Naive thymus-derived CD8-positive, alpha-beta T cell (primary cell): ENCODE measurements around the gene GCH1. TPM values are rescaled to one million over a fixed set of nuclear protein-coding genes. Genes with fewer than 3 reads are reported as not detected.
"Not testable (repeated sequence)": the region's sequence is repeated elsewhere in the genome, so short reads cannot be mapped to it uniquely, and the experiment has no call there.

Experiments used
- ATAC-seq, 2 donors: fragments of 150-1000 bp; cut with Tn5 transposase in 1 of 2; sonication (Bioruptor Pico), chemical (Tn5 transposase) in 1 of 2; 1 replicate in 1 of 2; 2 replicates in 1 of 2; pipeline ENCODE4 v1.10.0; 2021; ENCODE audit warnings: mild to moderate bottlenecking in 2 of 2, moderate library complexity in 2 of 2
- POLR2A ChIA-PET: fragments of 350-600 bp; sonication (Branson Sonifier 250); formaldehyde crosslinking; loops from one replicate; lab custom pipeline; 2021; ENCODE audit warnings: antibody characterized with exemption; lab: Charles Lee
- DNase-seq, 10 donors: peaks; one replicate each; pipeline versions ENCODE4 v3.0.0 to v3.0.0-alpha.2; 2020 to 2022
- H3K27ac Mint-ChIP-seq, 10 donors: one replicate each; pipeline ENCODE4 v1.8.0; 2020 to 2022; ENCODE audit warnings: mild to moderate bottlenecking in 10 of 10, mixed read lengths in 10 of 10, moderate library complexity in 4 of 10, inconsistent platforms in 1 of 10
- H3K27me3 Mint-ChIP-seq, 5 donors: one replicate each; pipeline ENCODE4 v1.8.0; 2021 to 2022; ENCODE audit warnings: mixed read lengths in 5 of 5
- H3K36me3 Mint-ChIP-seq, 3 donors: one replicate each; pipeline ENCODE4 v1.8.0; 2020 to 2022; ENCODE audit warnings: mixed read lengths in 3 of 3, mild to moderate bottlenecking in 2 of 3, inconsistent platforms in 1 of 3
- H3K4me1 Mint-ChIP-seq, 4 donors: one replicate each; pipeline ENCODE4 v1.8.0; 2021 to 2022; ENCODE audit warnings: mixed read lengths in 4 of 4
- H3K4me3 Mint-ChIP-seq, 10 donors: one replicate each; pipeline ENCODE4 v1.8.0; 2020 to 2022; ENCODE audit warnings: mild to moderate bottlenecking in 10 of 10, mixed read lengths in 10 of 10, moderate library complexity in 6 of 10, inconsistent platforms in 1 of 10
- H3K9me3 Mint-ChIP-seq, 9 donors: one replicate each; pipeline ENCODE4 v1.8.0; 2020 to 2022; ENCODE audit warnings: mixed read lengths in 9 of 9, mild to moderate bottlenecking in 3 of 9, inconsistent platforms in 1 of 9, moderate library complexity in 1 of 9
- polyA plus RNA-seq, 3 donors: library from polyadenylated mRNA; unstranded; fragments of 300-500 nt; fragmentation: Illumina TruSeq; gene quantifications; one replicate each; pipeline ENCODE4 v1.2.3, GENCODE V29; 2021
- total RNA-seq, 8 experiments: library from RNA in 2 of 8; stranded (reverse) in 2 of 8; gene quantifications; one replicate each; pipeline ENCODE4 v1.2.3 and lab custom pipeline; 2021 to 2026

Gene GCH1
- total and polyA plus RNA-seq, 5 experiments from 2014 or later: 22.3 to 29.4 (median 24.3) TPM

DNA sequence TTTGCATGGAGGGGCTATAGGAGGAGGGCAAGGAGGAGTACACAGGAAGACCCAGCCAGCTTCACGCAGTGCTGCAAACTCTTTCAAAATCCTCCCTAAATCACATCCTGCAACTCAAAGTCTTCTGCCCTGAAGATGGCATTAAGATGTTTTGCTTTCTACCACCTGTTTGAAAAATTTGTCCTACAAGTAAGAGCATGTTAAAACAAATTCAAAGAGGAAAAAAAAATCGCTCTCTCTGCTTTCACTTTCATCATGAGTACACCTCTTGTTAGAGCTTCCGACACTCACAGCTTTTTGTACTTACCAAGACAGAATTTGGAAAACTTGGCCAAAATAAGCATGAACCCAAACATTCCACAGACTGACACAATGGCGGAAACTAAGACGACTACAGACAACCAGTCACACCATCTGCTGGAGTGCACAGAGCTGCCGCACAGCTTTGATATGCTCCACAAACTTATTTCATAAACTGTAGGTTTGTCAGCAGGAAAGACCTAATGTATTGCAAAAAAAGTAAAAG is 21.3 kb downstream of the GCH1 start:
- H3K9me3 Mint-ChIP-seq: no peaks in the 10 kb centered on the region
- peak overlapping the region; percentile 90 to 99 (median 96) for H3K27ac Mint-ChIP-seq
- peak in 5 of 10 donors; percentile 16 to 70 (median 49) for DNase-seq
- peak overlapping the region; percentile 82 to 96 (median 92) for H3K4me3 Mint-ChIP-seq
- ATAC-seq: peak; percentile 79 to 85
- H3K27me3 Mint-ChIP-seq: no peaks in the 10 kb centered on the region
- H3K4me1 Mint-ChIP-seq: peaks cover 7 to 54% (median 49%) of the 10 kb centered on the region in 4 donors
- POLR2A ChIA-PET: interaction anchor here (0.8 to 2.2 kb wide), 6 partner anchors 12 to 372 kb away, joined by 3 to 18 read pairs (median 6); partner anchors contain the start of genes CGRRF1 and GCH1
- peaks cover 0 to 2% (median 0%) of the 10 kb centered on the region in 3 donors for H3K36me3 Mint-ChIP-seq

DNA sequence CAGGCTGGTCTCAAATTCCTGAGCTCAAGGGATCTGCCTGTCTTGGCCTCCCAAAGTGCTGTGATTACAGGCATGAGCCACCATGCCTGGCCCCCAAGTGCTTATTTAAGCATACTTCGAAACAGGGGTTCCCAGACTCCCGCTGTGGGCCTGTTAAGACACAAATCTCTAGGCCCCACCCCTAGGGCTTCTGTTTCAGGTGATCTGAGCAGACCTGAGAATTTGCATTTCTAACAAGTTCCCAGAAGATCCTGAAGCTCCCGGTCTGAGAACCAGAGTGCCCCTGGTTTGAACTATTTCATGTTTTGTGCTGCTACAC is 25.0 kb downstream of the GCH1 start:
- ATAC-seq: no peak

DNA sequence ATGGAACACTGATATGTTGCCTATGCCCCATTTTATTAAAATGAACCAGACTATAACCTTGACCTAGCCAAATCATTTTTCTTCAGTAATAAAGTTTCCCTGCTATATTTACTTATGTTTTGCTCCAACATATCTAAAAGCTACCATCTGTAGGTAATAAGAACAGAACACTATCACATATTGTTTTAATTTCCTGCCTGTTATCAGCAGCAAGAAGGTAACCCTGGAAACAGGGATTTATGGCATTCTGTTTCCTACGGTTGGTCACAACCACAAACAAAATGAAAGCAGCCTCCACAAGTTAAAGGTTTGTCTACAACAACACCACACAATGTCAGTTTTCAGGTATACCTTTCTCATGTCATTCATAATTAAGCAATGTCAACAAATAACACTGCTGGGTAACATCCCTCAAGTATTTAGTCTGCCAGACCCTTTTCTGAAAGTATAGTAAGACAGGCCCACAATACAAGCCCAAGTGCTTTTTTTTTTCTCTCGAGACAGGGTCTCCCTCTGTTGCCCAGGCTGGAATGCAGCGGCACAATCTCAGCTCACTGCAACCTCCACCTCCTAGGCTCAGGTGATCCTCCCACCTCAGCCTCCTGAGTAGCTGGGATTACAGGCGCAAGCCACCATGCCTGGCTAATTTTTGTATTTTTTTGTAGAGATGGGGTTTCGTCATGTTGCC is 25.5 kb downstream of the GCH1 start:
- peaks cover 0 to 2% (median 0%) of the 10 kb centered on the region in 3 donors for H3K36me3 Mint-ChIP-seq
- no peak overlapping the region for H3K4me3 Mint-ChIP-seq
- DNase-seq (no peak), ATAC-seq (no peak)
- H3K4me1 Mint-ChIP-seq: peaks cover 11 to 56% (median 43%) of the 10 kb centered on the region in 4 donors
- peak overlapping the region in 7 of 10 donors; percentile 2 to 75 (median 38) for H3K27ac Mint-ChIP-seq
- POLR2A ChIA-PET: interaction anchor here (0.6 to 1.6 kb wide), 3 partner anchors 26 to 150 kb away, joined by 3 to 4 read pairs (median 3); partner anchors contain the start of gene GCH1
- no peaks in the 10 kb centered on the region for H3K27me3 Mint-ChIP-seq
- H3K9me3 Mint-ChIP-seq: no peaks in the 10 kb centered on the region

More for the DNA sequence above, 25.0 kb downstream of the GCH1 start:
- H3K27me3 Mint-ChIP-seq: no peaks in the 10 kb centered on the region
- H3K4me3 Mint-ChIP-seq: no peak overlapping the region
- peaks cover 0 to 2% (median 0%) of the 10 kb centered on the region in 3 donors for H3K36me3 Mint-ChIP-seq
- H3K9me3 Mint-ChIP-seq: no peaks in the 10 kb centered on the region
- DNase-seq: no peak
- POLR2A ChIA-PET: interaction anchor here (0.6 to 1.6 kb wide), 2 partner anchors 25 to 84 kb away, joined by 3 to 4 read pairs; partner anchors contain the start of gene GCH1
- H3K27ac Mint-ChIP-seq: peak overlapping the region in 4 of 10 donors; percentile 51 to 81 (median 66)
- peaks cover 11 to 59% (median 46%) of the 10 kb centered on the region in 4 donors for H3K4me1 Mint-ChIP-seq

DNA sequence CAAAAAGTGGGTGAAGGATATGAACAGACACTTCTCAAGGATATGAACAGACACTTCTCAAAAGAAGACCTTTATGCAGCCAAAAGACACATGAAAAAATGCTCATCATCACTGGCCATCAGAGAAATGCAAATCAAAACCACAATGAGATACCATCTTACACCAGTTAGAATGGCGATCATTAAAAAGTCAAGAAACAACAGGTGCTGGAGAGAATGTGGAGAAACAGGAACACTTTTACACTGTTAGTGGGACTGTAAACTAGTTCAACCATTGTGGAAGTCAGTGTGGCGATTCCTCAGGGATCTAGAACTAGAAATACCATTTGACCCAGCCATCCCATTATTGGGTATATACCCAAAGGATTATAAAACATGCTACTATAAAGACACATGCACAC is 27.0 kb downstream of the GCH1 start:
- H3K27me3 Mint-ChIP-seq, DNase-seq, H3K27ac Mint-ChIP-seq, H3K4me3 Mint-ChIP-seq, ATAC-seq, POLR2A ChIA-PET, H3K36me3 Mint-ChIP-seq, H3K9me3 Mint-ChIP-seq: not testable (repeated sequence)
- H3K4me1 Mint-ChIP-seq: peaks cover 8 to 58% (median 42%) of the 10 kb centered on the region in 4 donors

DNA sequence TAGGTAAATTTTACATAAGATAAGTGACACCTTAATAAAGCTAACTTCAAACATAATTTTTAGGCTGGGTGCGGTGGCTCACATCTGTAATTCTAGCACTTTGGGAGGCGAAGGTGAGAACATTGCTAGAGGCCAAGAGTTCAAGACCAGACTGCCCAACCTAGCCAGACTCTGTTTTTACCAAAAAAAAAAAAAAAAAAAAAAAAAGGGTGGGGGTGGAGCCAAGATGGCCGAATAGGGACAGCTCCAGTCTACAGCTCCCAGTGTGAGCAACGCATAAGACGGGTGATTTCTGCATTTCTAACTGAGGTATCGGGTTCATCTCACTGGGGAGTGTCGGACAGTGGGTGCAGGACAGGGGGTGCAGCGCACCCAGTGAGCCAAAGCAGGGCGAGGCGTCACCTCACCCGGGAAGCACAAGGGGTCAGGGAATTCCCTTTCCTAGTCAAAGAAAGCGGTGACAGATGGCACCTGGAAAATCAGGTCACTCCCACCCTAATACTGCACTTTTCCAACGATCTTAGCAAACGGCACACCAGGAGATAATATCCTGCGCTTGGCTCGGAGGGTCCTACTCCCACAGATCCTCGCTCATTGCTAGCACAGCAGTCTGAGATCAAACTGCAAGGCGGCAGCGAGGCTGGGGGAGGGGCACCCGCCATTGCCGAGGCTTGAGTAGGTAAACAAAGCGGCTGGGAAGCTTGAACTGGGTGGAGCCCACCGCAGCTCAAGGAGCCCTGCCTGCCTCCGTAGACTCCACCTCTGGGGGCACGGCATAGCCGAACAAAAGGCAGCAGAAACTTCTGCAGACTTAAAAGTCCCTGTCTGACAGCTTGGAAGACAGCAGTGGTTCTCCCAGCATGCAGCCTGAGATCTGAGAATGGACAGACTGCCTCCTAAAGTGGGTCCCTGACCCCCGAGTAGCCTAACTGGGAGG is 32.2 kb downstream of the GCH1 start:
- POLR2A ChIA-PET: interaction anchor here (1.1 to 2.2 kb wide), 4 partner anchors 11 to 32 kb away, joined by 3 to 11 read pairs (median 6); partner anchors contain the start of gene GCH1

DNA sequence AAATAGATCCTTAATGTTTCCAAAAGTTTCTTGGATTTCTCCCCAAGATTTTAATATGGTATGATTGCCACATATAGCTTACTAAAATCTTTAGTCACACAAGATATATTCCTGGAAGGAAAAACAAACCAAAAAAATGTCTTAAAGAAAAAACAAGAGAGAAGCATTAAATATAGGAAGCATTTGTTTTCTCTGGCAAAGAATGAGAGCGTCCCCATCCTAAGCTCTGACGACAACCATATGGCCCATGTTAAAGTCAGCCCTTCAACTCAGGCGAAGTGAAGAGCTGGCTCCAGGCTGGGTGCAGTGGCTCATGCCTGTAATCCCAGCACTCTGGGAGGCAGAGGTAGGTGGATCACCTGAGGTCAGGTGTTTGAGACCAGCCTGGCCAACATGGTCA is 35.6 kb downstream of the GCH1 start:
- POLR2A ChIA-PET: interaction anchor here (1.0 kb wide), 1 partner anchor 15 kb away, joined by 3 read pairs; no protein-coding TSS in a partner anchor
- peaks cover 0 to 21% (median 5%) of the 10 kb centered on the region in 3 donors for H3K36me3 Mint-ChIP-seq
- peaks cover 10 to 49% (median 35%) of the 10 kb centered on the region in 4 donors for H3K4me1 Mint-ChIP-seq

More for the DNA sequence above, 32.2 kb downstream of the GCH1 start:
- H3K27me3 Mint-ChIP-seq, ATAC-seq, H3K36me3 Mint-ChIP-seq, H3K9me3 Mint-ChIP-seq: not testable (repeated sequence)
- Mint-ChIP-seq H3K4me3 (peak overlapping the region; percentile 62 to 87 (median 68)), H3K4me1 (peaks cover 16 to 62% (median 47%) of the 10 kb centered on the region in 4 donors), H3K27ac (peak overlapping the region in 9 of 10 donors; percentile 54 to 93 (median 81))
- peak in 8 of 10 donors; percentile 7 to 82 (median 41) for DNase-seq

DNA sequence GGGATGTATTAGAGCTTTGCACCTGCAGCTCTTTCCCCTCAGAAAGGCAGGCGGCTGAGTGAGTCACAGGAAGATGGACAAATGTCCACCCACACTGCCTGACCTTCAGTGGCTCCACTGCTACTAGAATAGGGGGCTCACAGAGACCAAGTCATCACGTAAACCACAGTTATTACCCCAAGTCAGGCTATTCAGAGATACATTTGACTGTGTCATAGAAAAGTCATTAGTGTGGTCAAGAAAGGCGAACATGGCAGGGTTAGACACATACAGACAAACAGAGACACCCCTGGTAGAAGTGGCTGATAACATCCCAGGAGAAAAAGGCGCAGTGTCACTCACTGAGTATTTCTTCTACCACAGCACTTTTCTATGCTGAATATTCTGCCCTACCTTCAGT is 36.0 kb downstream of the GCH1 start:
- peaks cover 10 to 47% (median 33%) of the 10 kb centered on the region in 4 donors for H3K4me1 Mint-ChIP-seq
- peak overlapping the region in 3 of 10 donors; percentile 0 to 49 (median 9) for H3K27ac Mint-ChIP-seq
- no peak overlapping the region for H3K4me3 Mint-ChIP-seq
- no peak for ATAC-seq
- H3K27me3 Mint-ChIP-seq: no peaks in the 10 kb centered on the region
- POLR2A ChIA-PET: no interaction called here
- no peak for DNase-seq
- H3K9me3 Mint-ChIP-seq: no peaks in the 10 kb centered on the region
- H3K36me3 Mint-ChIP-seq: peaks cover 0 to 24% (median 5%) of the 10 kb centered on the region in 3 donors

More for the DNA sequence above, 35.6 kb downstream of the GCH1 start:
- no peaks in the 10 kb centered on the region for H3K27me3 Mint-ChIP-seq
- no peak overlapping the region for H3K4me3 Mint-ChIP-seq
- ATAC-seq (no peak), DNase-seq (no peak)
- peak overlapping the region in 2 of 10 donors; percentile 9 to 58 for H3K27ac Mint-ChIP-seq
- no peaks in the 10 kb centered on the region for H3K9me3 Mint-ChIP-seq

DNA sequence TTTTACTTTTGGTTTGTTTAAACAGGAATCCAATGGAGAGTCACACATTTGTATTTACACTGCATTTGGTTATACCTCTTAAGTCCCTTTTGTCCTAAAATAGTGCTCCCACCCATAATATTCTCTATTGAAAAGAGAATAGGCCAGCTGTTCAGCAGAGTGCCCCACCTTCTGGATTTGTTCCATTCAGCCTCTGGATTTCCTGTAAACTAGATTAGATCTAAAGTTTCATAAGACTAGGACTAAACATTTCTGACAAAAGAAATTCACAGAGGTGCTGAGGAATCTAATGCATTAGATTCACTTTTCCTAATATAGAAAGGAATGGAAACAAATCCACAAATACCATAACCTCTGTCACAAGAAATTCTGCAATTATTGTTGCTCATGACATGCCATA is 38.1 kb downstream of the GCH1 start:
- Mint-ChIP-seq H3K4me1 (peaks cover 8 to 29% (median 15%) of the 10 kb centered on the region in 4 donors), H3K36me3 (peaks cover 0 to 33% (median 7%) of the 10 kb centered on the region in 3 donors), H3K27ac (no peak overlapping the region), H3K9me3 (no peaks in the 10 kb centered on the region), H3K4me3 (no peak overlapping the region), H3K27me3 (no peaks in the 10 kb centered on the region)
- ATAC-seq (no peak), DNase-seq (no peak)
- POLR2A ChIA-PET: no interaction called here

DNA sequence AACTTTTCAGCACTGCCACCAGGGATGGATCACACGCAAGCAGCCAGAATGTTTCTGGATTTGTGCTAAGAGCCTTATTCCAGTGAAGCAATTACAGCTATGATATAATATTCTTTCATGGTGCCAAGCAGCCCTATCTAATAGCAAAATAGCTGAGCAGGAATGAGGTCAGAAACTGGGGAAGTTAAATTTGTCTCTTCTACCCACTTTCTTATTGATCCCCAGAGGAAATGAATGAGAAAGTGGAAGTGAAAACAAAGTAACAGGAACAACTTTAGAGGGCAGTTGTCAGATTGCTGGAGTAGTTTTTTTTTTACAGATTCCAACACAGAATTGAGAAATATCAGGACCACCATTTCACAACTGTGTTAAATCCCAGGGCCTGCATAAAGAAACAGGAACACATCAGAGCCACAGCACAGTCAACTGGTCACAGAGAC is 44.8 kb downstream of the GCH1 start:
- peaks cover 10 to 44% (median 16%) of the 10 kb centered on the region in 4 donors for H3K4me1 Mint-ChIP-seq
- no peaks in the 10 kb centered on the region for H3K27me3 Mint-ChIP-seq
- POLR2A ChIA-PET: no interaction called here
- H3K36me3 Mint-ChIP-seq: peaks cover 3 to 50% (median 12%) of the 10 kb centered on the region in 3 donors
- H3K27ac Mint-ChIP-seq: no peak overlapping the region
- no peaks in the 10 kb centered on the region for H3K9me3 Mint-ChIP-seq
- no peak overlapping the region for H3K4me3 Mint-ChIP-seq
- DNase-seq (no peak), ATAC-seq (no peak)

DNA sequence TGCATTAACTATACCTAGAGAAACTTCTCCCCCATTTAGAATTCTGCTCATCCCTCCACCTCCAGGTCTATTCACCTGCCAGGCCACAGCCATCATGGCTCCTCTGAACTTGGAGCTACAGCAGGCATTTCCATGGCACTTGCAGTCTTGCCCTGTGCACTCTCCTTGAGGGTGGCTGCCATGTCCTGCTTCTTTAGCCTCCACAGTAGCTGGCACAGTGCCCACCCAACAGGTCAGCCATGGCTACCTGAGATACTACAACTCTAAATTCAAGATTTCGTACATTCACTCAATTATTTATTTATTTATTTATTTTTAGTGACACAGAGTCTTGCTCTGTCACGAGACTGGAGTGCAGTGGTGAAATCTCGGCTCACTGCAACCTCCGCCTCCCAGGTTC is 46.5 kb downstream of the GCH1 start:
- Mint-ChIP-seq H3K4me1 (peaks cover 10 to 47% (median 16%) of the 10 kb centered on the region in 4 donors), H3K4me3 (no peak overlapping the region), H3K27me3 (no peaks in the 10 kb centered on the region), H3K9me3 (no peaks in the 10 kb centered on the region), H3K27ac (peak overlapping the region in 5 of 10 donors; percentile 11 to 59 (median 28)), H3K36me3 (peaks cover 3 to 39% (median 19%) of the 10 kb centered on the region in 3 donors)
- no peak for ATAC-seq
- POLR2A ChIA-PET: interaction anchor here (1.1 kb wide), 1 partner anchor 44 kb away, joined by 3 read pairs; no protein-coding TSS in a partner anchor
- DNase-seq: no peak

DNA sequence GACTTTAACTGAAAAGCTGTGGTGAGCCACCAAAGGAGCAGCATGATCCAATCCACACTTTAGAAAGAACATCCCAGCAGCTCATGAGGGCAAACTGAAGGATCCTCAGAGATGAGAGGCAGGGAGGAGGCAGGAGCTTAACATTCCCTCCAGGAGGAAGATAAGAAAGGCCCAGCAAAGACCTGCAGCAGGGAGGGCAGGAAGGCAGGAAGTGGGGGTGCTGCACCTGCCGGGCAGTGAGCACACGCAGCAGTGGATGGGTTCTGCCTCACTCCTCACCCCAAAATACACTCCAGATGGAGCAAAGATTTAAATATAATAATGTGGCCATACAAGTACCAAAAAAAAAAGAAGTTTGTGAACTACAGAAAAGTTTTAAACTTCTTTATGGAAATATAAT is 48.4 kb downstream of the GCH1 start:
- Mint-ChIP-seq H3K4me3 (peak overlapping the region in 3 of 10 donors; percentile 23 to 42 (median 42)), H3K36me3 (peaks cover 3 to 37% (median 14%) of the 10 kb centered on the region in 3 donors), H3K27me3 (no peaks in the 10 kb centered on the region), H3K27ac (peak overlapping the region in 8 of 10 donors; percentile 20 to 65 (median 38)), H3K9me3 (no peaks in the 10 kb centered on the region), H3K4me1 (peaks cover 9 to 41% (median 15%) of the 10 kb centered on the region in 4 donors)
- peak in 1 of 2 donors; percentile 58 for ATAC-seq
- peak in 1 of 10 donors; percentile 2 for DNase-seq
- POLR2A ChIA-PET: no interaction called here

DNA sequence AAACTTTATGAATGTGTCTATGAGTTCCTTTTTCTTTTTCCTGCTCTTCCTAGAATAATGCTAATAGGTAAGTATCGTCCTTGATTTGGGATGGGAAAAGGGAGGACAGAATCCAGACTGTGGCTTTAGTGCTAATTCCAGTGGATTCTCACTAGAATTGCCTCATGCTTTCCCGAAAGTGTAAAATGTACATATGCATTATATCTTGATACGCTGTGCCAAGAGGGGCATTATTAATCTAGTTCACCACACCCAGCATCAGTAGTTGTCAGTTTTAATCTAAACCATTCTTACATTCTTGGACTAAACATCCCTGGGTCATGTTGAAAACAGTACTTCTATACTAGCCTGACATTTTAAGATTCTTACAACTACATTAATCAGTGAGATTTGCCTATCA is 49.3 kb downstream of the GCH1 start:
- POLR2A ChIA-PET: no interaction called here
- Mint-ChIP-seq H3K27ac (peak overlapping the region in 1 of 10 donors; percentile 56), H3K4me1 (peaks cover 7 to 36% (median 14%) of the 10 kb centered on the region in 4 donors), H3K9me3 (no peaks in the 10 kb centered on the region), H3K4me3 (no peak overlapping the region), H3K27me3 (no peaks in the 10 kb centered on the region), H3K36me3 (peaks cover 0 to 29% (median 9%) of the 10 kb centered on the region in 3 donors)
- ATAC-seq: no peak
- DNase-seq: no peak
